Astrocyte of the spinal cord (primary cell): ENCODE results near the gene TAF1B.
A peak's percentile ranks its signal among the peaks of the same experiment; 100 is the strongest.

Experiments
- DNase-seq: peaks from one replicate; pipeline ENCODE4 v3.0.0; 2011; ENCODE audit warnings: low read depth, low spot score
- H3K4me3 ChIP-seq: 2 replicates; pipeline ENCODE4 v1.5.1; 2011; ENCODE audit warnings: low read depth, mild to moderate bottlenecking, low read length, moderate library complexity
- in situ Hi-C: cut with HindIII; loops from 2 replicates; pipeline ENCODE4 v1.10.0; 2017; ENCODE audit warnings: low sequenced_read_pairs
- TF ChIP-seq, protein P1 (sequence below): IDR thresholded peaks from 2 replicates; pipeline ENCODE4 v1.5.1; 2012; ENCODE audit warnings: low read depth, mild to moderate bottlenecking, low read length, inconsistent platforms

The TAF1B gene

GRCh38 chr2:9907402-9907801 is 64.1 kb downstream of the TAF1B start:
- TF ChIP-seq, protein P1, sequence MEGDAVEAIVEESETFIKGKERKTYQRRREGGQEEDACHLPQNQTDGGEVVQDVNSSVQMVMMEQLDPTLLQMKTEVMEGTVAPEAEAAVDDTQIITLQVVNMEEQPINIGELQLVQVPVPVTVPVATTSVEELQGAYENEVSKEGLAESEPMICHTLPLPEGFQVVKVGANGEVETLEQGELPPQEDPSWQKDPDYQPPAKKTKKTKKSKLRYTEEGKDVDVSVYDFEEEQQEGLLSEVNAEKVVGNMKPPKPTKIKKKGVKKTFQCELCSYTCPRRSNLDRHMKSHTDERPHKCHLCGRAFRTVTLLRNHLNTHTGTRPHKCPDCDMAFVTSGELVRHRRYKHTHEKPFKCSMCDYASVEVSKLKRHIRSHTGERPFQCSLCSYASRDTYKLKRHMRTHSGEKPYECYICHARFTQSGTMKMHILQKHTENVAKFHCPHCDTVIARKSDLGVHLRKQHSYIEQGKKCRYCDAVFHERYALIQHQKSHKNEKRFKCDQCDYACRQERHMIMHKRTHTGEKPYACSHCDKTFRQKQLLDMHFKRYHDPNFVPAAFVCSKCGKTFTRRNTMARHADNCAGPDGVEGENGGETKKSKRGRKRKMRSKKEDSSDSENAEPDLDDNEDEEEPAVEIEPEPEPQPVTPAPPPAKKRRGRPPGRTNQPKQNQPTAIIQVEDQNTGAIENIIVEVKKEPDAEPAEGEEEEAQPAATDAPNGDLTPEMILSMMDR: no peak
- in situ Hi-C loops: no loop called here
- H3K4me3 ChIP-seq: no peak overlapping the region
- DNase-seq: no peak

GRCh38 chr2:9908639-9909038 is 65.4 kb downstream of the TAF1B start:
- TF ChIP-seq, protein P1: no peak
- in situ Hi-C loops: no loop called here

GRCh38 chr2:9909106-9909505 is 65.8 kb downstream of the TAF1B start:
- H3K4me3 ChIP-seq: no peak overlapping the region
- TF ChIP-seq, protein P1: no peak

More at GRCh38 chr2:9908639-9909038, 65.4 kb downstream of the TAF1B start:
- no peak for DNase-seq
- no peak overlapping the region for H3K4me3 ChIP-seq

GRCh38 chr2:9910699-9911098 is 67.4 kb downstream of the TAF1B start:
- in situ Hi-C loops: no loop called here
- no peak for DNase-seq

More at GRCh38 chr2:9909106-9909505, 65.8 kb downstream of the TAF1B start:
- peak; percentile 6 for DNase-seq
- in situ Hi-C loops: no loop called here

DNA sequence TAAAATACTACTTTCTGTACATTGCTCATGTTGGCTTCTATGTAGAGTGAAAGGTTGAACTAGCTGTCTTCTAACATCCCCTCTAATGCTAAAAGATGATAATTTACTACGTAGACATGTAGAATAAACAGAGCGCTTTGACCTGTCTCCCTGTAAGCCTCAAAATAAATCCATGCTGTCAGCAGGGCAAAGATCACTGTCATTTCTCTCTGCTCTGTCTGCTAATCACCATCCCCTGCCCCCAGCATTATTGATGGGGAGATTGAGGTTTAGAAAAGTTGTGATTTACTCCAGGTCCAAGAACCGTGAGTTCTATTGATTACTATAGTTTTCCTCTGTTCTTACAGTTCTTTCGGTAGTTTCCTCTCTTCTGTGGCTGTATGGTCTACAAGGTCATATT is 69.2 kb downstream of the TAF1B start:
- no peak overlapping the region for H3K4me3 ChIP-seq
- no peak for DNase-seq
- TF ChIP-seq, protein P1: no peak
- in situ Hi-C loops: no loop called here

More at GRCh38 chr2:9910699-9911098, 67.4 kb downstream of the TAF1B start:
- TF ChIP-seq, protein P1: no peak
- H3K4me3 ChIP-seq: no peak overlapping the region

- in situ Hi-C loops: no loop called here
- no peak overlapping the region for H3K4me3 ChIP-seq
- DNase-seq: peak; percentile 81
Measured at GRCh38 chr2:9914384-9915065, 71.3 kb downstream of the TAF1B start.

More at GRCh38 chr2:9914384-9915065, 71.3 kb downstream of the TAF1B start:
- TF ChIP-seq, protein P1: peak; percentile 44
